GM23338 (cell line): ENCODE data around the gene EMC1. TPM values are rescaled to one million over a fixed set of nuclear protein-coding genes. Genes with fewer than 3 reads are reported as not detected.
A peak's percentile ranks its signal among the peaks of the same experiment; 100 is the strongest.
"Not testable (repeated sequence)": the region's sequence is repeated elsewhere in the genome, so short reads cannot be mapped to it uniquely, and the experiment has no call there.

ENCODE experiments used
- ATAC-seq: fragments of 200-7000 bp; cut with Tn5 transposase; 3 replicates; pipeline ENCODE4 v1.9.1; 2020
- DNase-seq: peaks from one replicate; pipeline ENCODE4 v3.0.0-alpha.2; 2015; ENCODE audit warnings: low spot score
- H2AFZ ChIP-seq: fragments of 200-600 bp; sonication (generic); 2 replicates; pipeline ENCODE4 v1.8.0; 2016; ENCODE audit warnings: antibody characterized with exemption, mild to moderate bottlenecking, moderate library complexity
- H3F3A ChIP-seq: fragments of 200-600 bp; sonication (generic); replicated peaks from 2 replicates; pipeline ENCODE4 v1.8.0; 2017; ENCODE audit warnings: antibody characterized with exemption, mixed run types, low read depth
- H3K27ac ChIP-seq: fragments of 200-600 bp; sonication (generic); 2 replicates; pipeline ENCODE4 v1.6.1; 2016; ENCODE audit warnings: low read depth
- H3K27me3 ChIP-seq: fragments of 200-600 bp; sonication (generic); 2 replicates; pipeline ENCODE4 v1.8.0; 2016; ENCODE audit warnings: mild to moderate bottlenecking, mixed run types, moderate library complexity; ENCODE audit not compliant: insufficient read depth
- H3K36me3 ChIP-seq: fragments of 200-600 bp; sonication (generic); 2 replicates; pipeline ENCODE4 v1.8.0; 2016; ENCODE audit warnings: mild to moderate bottlenecking; ENCODE audit not compliant: insufficient read depth
- H3K4me1 ChIP-seq: fragments of 200-600 bp; sonication (generic); 2 replicates; pipeline ENCODE4 v1.8.0; 2016; ENCODE audit warnings: mild to moderate bottlenecking, moderate library complexity; ENCODE audit not compliant: insufficient read depth
- H3K4me2 ChIP-seq: fragments of 200-600 bp; sonication (generic); 2 replicates; pipeline ENCODE4 v1.7.1; 2017; ENCODE audit warnings: mixed run types
- H3K4me3 ChIP-seq: fragments of 200-600 bp; sonication (generic); 2 replicates; pipeline ENCODE4 v1.6.1; 2016; ENCODE audit warnings: mixed run types
- H3K79me2 ChIP-seq: fragments of 200-600 bp; sonication (generic); replicated peaks from 2 replicates; pipeline ENCODE4 v1.8.0; 2017; ENCODE audit warnings: mild to moderate bottlenecking; ENCODE audit not compliant: insufficient read depth
- H3K9me2 ChIP-seq: fragments of 200-600 bp; sonication (generic); 2 replicates; pipeline ENCODE4 v1.8.0; 2017; ENCODE audit not compliant: insufficient read depth
- H4K20me1 ChIP-seq: fragments of 200-600 bp; sonication (generic); replicated peaks from 2 replicates; pipeline ENCODE4 v1.8.0; 2017; ENCODE audit warnings: mild to moderate bottlenecking; ENCODE audit not compliant: insufficient read depth
- H3K27ac Mint-ChIP-seq: 2 replicates; pipeline ENCODE4 v1.8.0; 2020; ENCODE audit warnings: inconsistent platforms, mild to moderate bottlenecking, moderate library complexity, mixed read lengths
- H3K27me3 Mint-ChIP-seq: 3 replicates; pipeline ENCODE4 v1.8.0; 2022; ENCODE audit warnings: low read depth, mild to moderate bottlenecking, moderate library complexity, mixed read lengths, inconsistent platforms; ENCODE audit not compliant: insufficient read depth, poor library complexity
- H3K36me3 Mint-ChIP-seq: 3 replicates; pipeline ENCODE4 v1.8.0; 2021; ENCODE audit warnings: low read depth, mild to moderate bottlenecking, inconsistent platforms, moderate library complexity, mixed read lengths
- H3K4me1 Mint-ChIP-seq: 3 replicates; pipeline ENCODE4 v1.8.0; 2020; ENCODE audit warnings: mild to moderate bottlenecking, inconsistent platforms, mixed read lengths
- H3K4me3 Mint-ChIP-seq: 3 replicates; pipeline ENCODE4 v1.8.0; 2021; ENCODE audit warnings: moderate library complexity, mild to moderate bottlenecking, inconsistent platforms, mixed read lengths
- H3K9me3 Mint-ChIP-seq: 3 replicates; pipeline ENCODE4 v1.8.0; 2020; ENCODE audit warnings: moderate library complexity, mild to moderate bottlenecking, inconsistent platforms, mixed read lengths
- CREB1 ChIP-seq: fragments of 250-450 bp; sonication (Bioruptor Pico); IDR thresholded peaks from 2 replicates; pipeline ENCODE4 v1.5.0; 2020; ENCODE audit warnings: low read depth, mild to moderate bottlenecking, moderate library complexity
- EZH2phosphoT487 ChIP-seq: fragments of 200-600 bp; sonication (generic); IDR thresholded peaks from one replicate; pipeline ENCODE4 v1.8.1; 2018; ENCODE audit warnings: antibody characterized with exemption; ENCODE audit not compliant: unreplicated experiment
- NANOG ChIP-seq: IDR thresholded peaks from 2 replicates; pipeline ENCODE4 v1.6.1; 2016; ENCODE audit warnings: antibody characterized with exemption, borderline replicate concordance
- STAT1 ChIP-seq: IDR thresholded peaks from one replicate; pipeline ENCODE4 v1.6.1; 2016; ENCODE audit warnings: antibody characterized with exemption; ENCODE audit not compliant: unreplicated experiment
- polyA plus RNA-seq: library from polyadenylated mRNA; unstranded; fragments of >200 nt; fragmentation: Nextera tagmentation; extraction: Ambion mirVana; gene quantifications from 2 replicates; pipeline ENCODE4 v1.2.1, GENCODE V29; 2016
- total RNA-seq: library from RNA; depleted of rRNA; stranded (reverse); fragments of >200 nt; shearing (Covaris generic); gene quantifications from 2 replicates; pipeline ENCODE4 v1.2.3, GENCODE V29; 2014
- TF ChIP-seq, protein P1 (sequence below): IDR thresholded peaks from 2 replicates; pipeline ENCODE4 v1.6.1; 2016; ENCODE audit warnings: antibody characterized with exemption
- TF ChIP-seq, protein P2 (sequence below), 2 experiments: fragments of 200-600 bp in 1 of 2; sonication (generic) in 1 of 2; conservative IDR thresholded peaks; 2 replicates each; pipeline versions ENCODE4 v1.5.1 to v1.6.1; 2016 to 2017; ENCODE audit warnings: antibody characterized with exemption in 2 of 2, low read depth in 2 of 2, mild to moderate bottlenecking in 2 of 2, moderate library complexity in 1 of 2
- TF ChIP-seq, protein P3 (sequence below): fragments of 250-450 bp; sonication (Bioruptor Pico); IDR thresholded peaks from 2 replicates; pipeline ENCODE4 v1.5.0; 2020; ENCODE audit warnings: mild to moderate bottlenecking, moderate library complexity

The EMC1 gene
- total and polyA plus RNA-seq, 2 experiments from 2014 or later: 17.6 to 53.0 TPM

DNA sequence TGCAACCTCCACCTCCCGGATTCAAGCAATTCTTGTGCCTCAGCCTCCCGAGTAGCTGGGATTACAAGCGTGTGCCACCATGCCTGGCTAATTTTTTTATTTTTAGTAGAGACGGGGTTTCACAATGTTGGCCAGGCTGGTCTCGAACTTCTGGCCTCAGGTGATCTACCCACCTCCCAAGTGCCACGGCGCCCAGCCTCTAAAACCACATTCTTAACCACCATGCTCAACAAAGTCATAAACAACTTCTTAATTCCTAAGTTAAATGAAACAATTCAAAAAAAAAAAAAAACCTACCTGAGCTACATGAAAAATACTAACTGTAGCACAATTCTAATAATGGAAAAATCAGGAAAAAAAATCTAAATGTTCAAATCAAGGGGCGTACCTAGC lies 71.1 kb downstream of the EMC1 start:
- not testable (repeated sequence) for H3K9me2 ChIP-seq, H3K4me1 ChIP-seq, H3K4me1 Mint-ChIP-seq, H3K9me3 Mint-ChIP-seq, DNase-seq, H3K4me2 ChIP-seq, H3K27me3 ChIP-seq, H3F3A ChIP-seq, H3K27ac ChIP-seq, H2AFZ ChIP-seq, H3K4me3 ChIP-seq, ATAC-seq, H3K27me3 Mint-ChIP-seq, H3K27ac Mint-ChIP-seq, H3K4me3 Mint-ChIP-seq
- Histone ChIP-seq H3K36me3 (peaks cover 94% of the 10 kb centered on the region), H4K20me1 (peaks cover 28% of the 10 kb centered on the region), H3K79me2 (peaks cover 21% of the 10 kb centered on the region; the same call in 1 of the 2 replicates)
- H3K36me3 Mint-ChIP-seq: peaks cover 88% of the 10 kb centered on the region

DNA sequence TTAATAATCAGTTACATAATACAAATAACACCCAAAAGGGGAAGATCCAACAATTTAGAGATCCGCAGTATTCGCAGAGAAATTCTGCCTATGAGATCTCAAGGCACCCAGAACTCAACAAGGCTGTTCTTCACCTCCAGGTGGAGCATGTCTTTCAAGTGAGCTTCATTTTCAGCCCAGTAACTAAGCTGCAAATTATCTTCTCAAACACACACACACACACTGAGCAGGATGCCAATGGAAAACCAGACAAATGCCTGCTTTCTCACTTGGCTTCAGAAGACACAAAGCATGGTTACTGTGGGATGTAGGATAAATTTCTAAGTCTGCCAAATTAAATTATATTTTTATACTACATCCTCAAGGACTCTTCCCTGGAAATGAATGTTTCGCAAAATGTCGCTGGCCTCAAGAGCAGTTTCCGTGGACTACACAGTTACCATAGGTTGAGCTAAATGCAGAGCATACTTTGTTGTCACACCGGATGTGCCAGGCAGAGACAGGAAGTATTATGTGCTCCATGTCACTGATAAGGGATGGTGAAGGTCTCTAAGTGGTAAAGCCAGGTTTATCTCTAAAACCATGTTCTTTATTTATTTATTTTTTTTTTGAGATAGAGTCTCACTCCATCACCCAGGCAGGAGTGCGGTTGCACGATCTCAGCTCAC lies 71.6 kb downstream of the EMC1 start:
- H3F3A ChIP-seq: no peaks in the 10 kb centered on the region
- H3K79me2 ChIP-seq: peaks cover 21% of the 10 kb centered on the region; the same call in 1 of the 2 replicates
- H3K4me3 Mint-ChIP-seq: no peak overlapping the region
- no peaks in the 10 kb centered on the region for H3K27me3 Mint-ChIP-seq
- H3K27ac ChIP-seq: no peak overlapping the region
- TF ChIP-seq NANOG (no peak), CREB1 (no peak), EZH2phosphoT487 (no peak), STAT1 (no peak)
- TF ChIP-seq, protein P1, sequence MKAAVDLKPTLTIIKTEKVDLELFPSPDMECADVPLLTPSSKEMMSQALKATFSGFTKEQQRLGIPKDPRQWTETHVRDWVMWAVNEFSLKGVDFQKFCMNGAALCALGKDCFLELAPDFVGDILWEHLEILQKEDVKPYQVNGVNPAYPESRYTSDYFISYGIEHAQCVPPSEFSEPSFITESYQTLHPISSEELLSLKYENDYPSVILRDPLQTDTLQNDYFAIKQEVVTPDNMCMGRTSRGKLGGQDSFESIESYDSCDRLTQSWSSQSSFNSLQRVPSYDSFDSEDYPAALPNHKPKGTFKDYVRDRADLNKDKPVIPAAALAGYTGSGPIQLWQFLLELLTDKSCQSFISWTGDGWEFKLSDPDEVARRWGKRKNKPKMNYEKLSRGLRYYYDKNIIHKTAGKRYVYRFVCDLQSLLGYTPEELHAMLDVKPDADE: no peak
- TF ChIP-seq, protein P2, sequence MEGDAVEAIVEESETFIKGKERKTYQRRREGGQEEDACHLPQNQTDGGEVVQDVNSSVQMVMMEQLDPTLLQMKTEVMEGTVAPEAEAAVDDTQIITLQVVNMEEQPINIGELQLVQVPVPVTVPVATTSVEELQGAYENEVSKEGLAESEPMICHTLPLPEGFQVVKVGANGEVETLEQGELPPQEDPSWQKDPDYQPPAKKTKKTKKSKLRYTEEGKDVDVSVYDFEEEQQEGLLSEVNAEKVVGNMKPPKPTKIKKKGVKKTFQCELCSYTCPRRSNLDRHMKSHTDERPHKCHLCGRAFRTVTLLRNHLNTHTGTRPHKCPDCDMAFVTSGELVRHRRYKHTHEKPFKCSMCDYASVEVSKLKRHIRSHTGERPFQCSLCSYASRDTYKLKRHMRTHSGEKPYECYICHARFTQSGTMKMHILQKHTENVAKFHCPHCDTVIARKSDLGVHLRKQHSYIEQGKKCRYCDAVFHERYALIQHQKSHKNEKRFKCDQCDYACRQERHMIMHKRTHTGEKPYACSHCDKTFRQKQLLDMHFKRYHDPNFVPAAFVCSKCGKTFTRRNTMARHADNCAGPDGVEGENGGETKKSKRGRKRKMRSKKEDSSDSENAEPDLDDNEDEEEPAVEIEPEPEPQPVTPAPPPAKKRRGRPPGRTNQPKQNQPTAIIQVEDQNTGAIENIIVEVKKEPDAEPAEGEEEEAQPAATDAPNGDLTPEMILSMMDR (conservative IDR thresholded peaks at IDR 0.05; ENCODE audit: low read depth in 2 of 2): peak; percentile 38 to 39; a peak in 3 of 4 replicates
- TF ChIP-seq, protein P3, sequence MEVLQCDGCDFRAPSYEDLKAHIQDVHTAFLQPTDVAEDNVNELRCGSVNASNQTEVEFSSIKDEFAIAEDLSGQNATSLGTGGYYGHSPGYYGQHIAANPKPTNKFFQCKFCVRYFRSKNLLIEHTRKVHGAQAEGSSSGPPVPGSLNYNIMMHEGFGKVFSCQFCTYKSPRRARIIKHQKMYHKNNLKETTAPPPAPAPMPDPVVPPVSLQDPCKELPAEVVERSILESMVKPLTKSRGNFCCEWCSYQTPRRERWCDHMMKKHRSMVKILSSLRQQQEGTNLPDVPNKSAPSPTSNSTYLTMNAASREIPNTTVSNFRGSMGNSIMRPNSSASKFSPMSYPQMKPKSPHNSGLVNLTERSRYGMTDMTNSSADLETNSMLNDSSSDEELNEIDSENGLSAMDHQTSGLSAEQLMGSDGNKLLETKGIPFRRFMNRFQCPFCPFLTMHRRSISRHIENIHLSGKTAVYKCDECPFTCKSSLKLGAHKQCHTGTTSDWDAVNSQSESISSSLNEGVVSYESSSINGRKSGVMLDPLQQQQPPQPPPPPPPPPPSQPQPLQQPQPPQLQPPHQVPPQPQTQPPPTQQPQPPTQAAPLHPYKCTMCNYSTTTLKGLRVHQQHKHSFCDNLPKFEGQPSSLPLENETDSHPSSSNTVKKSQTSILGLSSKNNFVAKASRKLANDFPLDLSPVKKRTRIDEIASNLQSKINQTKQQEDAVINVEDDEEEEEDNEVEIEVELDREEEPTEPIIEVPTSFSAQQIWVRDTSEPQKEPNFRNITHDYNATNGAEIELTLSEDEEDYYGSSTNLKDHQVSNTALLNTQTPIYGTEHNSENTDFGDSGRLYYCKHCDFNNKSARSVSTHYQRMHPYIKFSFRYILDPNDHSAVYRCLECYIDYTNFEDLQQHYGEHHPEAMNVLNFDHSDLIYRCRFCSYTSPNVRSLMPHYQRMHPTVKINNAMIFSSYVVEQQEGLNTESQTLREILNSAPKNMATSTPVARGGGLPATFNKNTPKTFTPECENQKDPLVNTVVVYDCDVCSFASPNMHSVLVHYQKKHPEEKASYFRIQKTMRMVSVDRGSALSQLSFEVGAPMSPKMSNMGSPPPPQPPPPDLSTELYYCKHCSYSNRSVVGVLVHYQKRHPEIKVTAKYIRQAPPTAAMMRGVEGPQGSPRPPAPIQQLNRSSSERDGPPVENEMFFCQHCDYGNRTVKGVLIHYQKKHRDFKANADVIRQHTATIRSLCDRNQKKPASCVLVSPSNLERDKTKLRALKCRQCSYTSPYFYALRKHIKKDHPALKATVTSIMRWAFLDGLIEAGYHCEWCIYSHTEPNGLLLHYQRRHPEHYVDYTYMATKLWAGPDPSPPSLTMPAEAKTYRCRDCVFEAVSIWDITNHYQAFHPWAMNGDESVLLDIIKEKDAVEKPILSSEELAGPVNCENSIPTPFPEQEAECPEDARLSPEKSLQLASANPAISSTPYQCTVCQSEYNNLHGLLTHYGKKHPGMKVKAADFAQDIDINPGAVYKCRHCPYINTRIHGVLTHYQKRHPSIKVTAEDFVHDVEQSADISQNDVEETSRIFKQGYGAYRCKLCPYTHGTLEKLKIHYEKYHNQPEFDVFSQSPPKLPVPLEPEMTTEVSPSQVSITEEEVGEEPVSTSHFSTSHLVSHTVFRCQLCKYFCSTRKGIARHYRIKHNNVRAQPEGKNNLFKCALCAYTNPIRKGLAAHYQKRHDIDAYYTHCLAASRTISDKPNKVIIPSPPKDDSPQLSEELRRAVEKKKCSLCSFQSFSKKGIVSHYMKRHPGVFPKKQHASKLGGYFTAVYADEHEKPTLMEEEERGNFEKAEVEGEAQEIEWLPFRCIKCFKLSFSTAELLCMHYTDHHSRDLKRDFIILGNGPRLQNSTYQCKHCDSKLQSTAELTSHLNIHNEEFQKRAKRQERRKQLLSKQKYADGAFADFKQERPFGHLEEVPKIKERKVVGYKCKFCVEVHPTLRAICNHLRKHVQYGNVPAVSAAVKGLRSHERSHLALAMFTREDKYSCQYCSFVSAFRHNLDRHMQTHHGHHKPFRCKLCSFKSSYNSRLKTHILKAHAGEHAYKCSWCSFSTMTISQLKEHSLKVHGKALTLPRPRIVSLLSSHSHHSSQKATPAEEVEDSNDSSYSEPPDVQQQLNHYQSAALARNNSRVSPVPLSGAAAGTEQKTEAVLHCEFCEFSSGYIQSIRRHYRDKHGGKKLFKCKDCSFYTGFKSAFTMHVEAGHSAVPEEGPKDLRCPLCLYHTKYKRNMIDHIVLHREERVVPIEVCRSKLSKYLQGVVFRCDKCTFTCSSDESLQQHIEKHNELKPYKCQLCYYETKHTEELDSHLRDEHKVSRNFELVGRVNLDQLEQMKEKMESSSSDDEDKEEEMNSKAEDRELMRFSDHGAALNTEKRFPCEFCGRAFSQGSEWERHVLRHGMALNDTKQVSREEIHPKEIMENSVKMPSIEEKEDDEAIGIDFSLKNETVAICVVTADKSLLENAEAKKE (CRISPR knock-in tag): no peak
- H3K36me3 Mint-ChIP-seq: peaks cover 88% of the 10 kb centered on the region
- no peak overlapping the region for H3K4me3 ChIP-seq
- no peak overlapping the region for H2AFZ ChIP-seq
- H3K9me2 ChIP-seq: no peaks in the 10 kb centered on the region
- H3K9me3 Mint-ChIP-seq: no peaks in the 10 kb centered on the region
- H3K4me2 ChIP-seq: no peak overlapping the region
- H3K36me3 ChIP-seq: peaks cover 94% of the 10 kb centered on the region
- H4K20me1 ChIP-seq: peaks cover 24% of the 10 kb centered on the region
- ATAC-seq (peak; percentile 70), DNase-seq (peak; percentile 55)
- no peak overlapping the region for H3K27ac Mint-ChIP-seq
- H3K27me3 ChIP-seq: no peaks in the 10 kb centered on the region
- no peaks in the 10 kb centered on the region for H3K4me1 ChIP-seq
- H3K4me1 Mint-ChIP-seq: no peaks in the 10 kb centered on the region
